ENCODE measurements around the gene DUS2.

- TF ChIP-seq POLR2A (IDR thresholded peaks at IDR 0.05; ENCODE audit: low read depth, low read length), result no peak
- TF ChIP-seq TAF1 (IDR thresholded peaks at IDR 0.05; ENCODE audit: borderline replicate concordance, low read depth, low read length), result no peak
These were observed 8.9 kb downstream of the DUS2 start for GRCh38 chr16:68031951-68032350.

All from GM12892 (cell line).